ENCODE measurements around the gene ADAM19.

Gene ADAM19

DNA sequence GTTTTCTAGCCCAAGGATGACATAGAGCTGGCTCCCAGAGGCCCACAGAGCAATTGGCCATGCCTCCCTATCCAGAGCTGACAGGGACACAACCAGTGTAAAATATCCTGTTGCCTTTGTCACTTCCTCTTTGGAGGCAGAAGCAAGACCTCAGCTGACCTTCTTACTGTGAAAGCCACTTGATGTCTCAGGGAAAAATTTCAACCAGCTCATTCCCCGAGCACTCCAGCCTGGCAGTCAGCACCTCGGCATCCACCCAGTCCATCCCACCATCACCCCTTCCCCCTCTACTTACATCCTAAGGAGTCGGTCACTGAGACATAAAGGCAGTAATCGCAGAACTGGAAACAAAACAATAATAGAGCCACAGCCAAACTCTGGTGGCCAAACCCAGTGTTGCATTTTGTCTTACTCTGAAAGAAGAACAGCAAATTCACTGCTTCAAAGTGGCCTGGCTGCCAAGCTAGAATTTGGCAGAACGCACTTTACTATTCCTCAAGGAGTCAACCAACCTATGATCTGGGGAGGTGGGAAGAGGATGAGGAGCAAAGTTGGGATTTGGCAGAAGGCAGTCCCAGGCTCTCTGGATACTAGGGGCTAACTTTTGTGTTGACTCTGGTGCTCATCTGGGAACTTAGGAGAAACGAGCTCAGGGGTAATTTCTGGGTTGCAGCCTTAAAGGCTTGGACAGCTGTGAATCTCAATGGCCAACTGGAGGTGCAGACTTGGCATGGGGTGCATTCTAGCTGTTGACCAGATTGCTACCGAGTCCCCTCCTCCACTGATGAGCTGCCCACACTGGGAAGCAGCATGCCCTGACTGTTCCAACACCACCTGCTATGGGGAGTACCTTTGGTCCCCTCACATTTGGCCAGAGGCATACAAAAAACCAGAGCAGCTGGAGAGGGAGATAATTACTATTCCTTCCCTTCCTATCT is 101.9 kb downstream of the ADAM19 start:
- Histone ChIP-seq H3K4me1 (ENCODE audit: control insufficient read depth, insufficient read depth, low read length) (no peaks in the 10 kb centered on the region), H3K27ac (ENCODE audit: low read length) (no peak overlapping the region), H3K9me3 (ENCODE audit: control insufficient read depth, insufficient read depth, low read length) (no peaks in the 10 kb centered on the region), H3K27me3 (ENCODE audit: control insufficient read depth, insufficient read depth, low read length) (no peaks in the 10 kb centered on the region), H3K36me3 (ENCODE audit: control insufficient read depth, insufficient read depth, low read length) (no peaks in the 10 kb centered on the region), H3K4me3 (ENCODE audit: low read length) (no peak overlapping the region)
- no peak for DNase-seq (ENCODE audit: low read depth, low spot score)
- no CpG with 5 or more reads among the region's 7 CpGs for WGBS (ENCODE audit: insufficient coverage, insufficient read length)

DNA sequence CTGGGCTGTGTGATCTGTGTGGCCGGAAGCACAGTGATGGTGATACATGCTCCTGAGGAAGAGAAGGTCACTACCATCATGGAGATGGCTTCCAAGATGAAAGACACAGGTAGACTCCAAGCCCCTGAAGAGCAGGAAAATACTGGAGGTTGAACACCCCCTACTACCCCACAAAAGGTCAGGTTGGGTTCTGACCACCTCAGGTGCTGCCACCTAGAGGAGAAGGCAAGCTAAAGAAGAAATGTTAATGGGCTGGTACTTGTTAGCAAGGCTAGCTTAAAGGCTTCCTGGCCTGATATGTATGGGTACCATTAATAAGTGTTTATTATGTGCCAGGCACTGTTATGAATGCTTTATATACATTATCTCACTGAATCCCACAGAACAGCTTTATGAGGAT is 103.9 kb downstream of the ADAM19 start:
- no peak overlapping the region for H3K27ac ChIP-seq (ENCODE audit: low read length)
- H3K4me3 ChIP-seq (ENCODE audit: low read length) = no peak overlapping the region
- no peaks in the 10 kb centered on the region for H3K9me3 ChIP-seq (ENCODE audit: control insufficient read depth, insufficient read depth, low read length)
- no CpG with 5 or more reads among the region's 1 CpG for WGBS (ENCODE audit: insufficient coverage, insufficient read length)
- no peaks in the 10 kb centered on the region for H3K36me3 ChIP-seq (ENCODE audit: control insufficient read depth, insufficient read depth, low read length)
- no peaks in the 10 kb centered on the region for H3K4me1 ChIP-seq (ENCODE audit: control insufficient read depth, insufficient read depth, low read length)
- H3K27me3 ChIP-seq (ENCODE audit: control insufficient read depth, insufficient read depth, low read length) = no peaks in the 10 kb centered on the region
- no peak for DNase-seq (ENCODE audit: low read depth, low spot score)

DNA sequence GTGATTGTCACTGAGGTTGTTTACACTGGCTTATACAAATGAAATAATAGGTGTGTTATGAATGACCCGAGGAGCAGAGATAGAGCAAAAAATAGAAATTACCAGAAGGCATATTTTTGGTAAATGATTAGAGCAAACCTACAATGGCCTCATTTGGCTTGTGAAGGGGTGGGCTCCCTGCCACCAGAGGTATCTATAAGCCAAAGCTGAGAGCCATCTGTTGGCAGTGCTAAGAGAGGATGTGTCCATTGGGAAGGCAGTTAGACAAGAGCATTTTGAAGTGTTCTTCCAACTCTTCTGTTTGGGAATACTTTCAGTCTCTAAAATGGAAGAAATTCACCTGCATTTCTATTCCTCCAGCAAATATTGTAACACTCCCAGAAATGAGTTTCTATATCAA is 104.9 kb downstream of the ADAM19 start:
- Histone ChIP-seq H3K36me3 (ENCODE audit: control insufficient read depth, insufficient read depth, low read length) (no peaks in the 10 kb centered on the region), H3K27ac (ENCODE audit: low read length) (no peak overlapping the region), H3K9me3 (ENCODE audit: control insufficient read depth, insufficient read depth, low read length) (no peaks in the 10 kb centered on the region), H3K27me3 (ENCODE audit: control insufficient read depth, insufficient read depth, low read length) (no peaks in the 10 kb centered on the region), H3K4me3 (ENCODE audit: low read length) (no peak overlapping the region), H3K4me1 (ENCODE audit: control insufficient read depth, insufficient read depth, low read length) (no peaks in the 10 kb centered on the region)
- no peak for DNase-seq (ENCODE audit: low read depth, low spot score)
- no CpG with 5 or more reads among the region's 1 CpG for WGBS (ENCODE audit: insufficient coverage, insufficient read length)

DNA sequence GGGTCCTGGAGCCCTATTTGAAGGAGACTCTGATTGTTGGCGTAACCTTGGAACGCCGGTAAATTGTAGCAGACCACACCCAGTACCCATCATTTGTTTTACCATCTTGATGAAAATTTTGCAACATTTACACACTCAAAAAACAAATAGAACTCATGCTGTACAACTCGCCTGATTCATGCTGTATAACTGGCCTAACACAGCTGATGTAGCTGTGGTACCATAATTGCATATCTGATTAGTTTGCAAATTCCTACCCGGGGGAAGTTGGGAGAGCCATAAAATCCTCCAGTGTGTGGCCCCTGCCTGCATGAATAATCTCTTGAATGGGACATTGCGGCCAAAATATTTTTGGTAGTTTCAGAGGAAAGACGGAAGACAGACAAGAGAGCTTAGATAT is 105.9 kb downstream of the ADAM19 start:
- Histone ChIP-seq H3K4me1 (ENCODE audit: control insufficient read depth, insufficient read depth, low read length) (no peaks in the 10 kb centered on the region), H3K9me3 (ENCODE audit: control insufficient read depth, insufficient read depth, low read length) (no peaks in the 10 kb centered on the region), H3K4me3 (ENCODE audit: low read length) (no peak overlapping the region), H3K27me3 (ENCODE audit: control insufficient read depth, insufficient read depth, low read length) (no peaks in the 10 kb centered on the region), H3K36me3 (ENCODE audit: control insufficient read depth, insufficient read depth, low read length) (no peaks in the 10 kb centered on the region), H3K27ac (ENCODE audit: low read length) (no peak overlapping the region)
- WGBS (ENCODE audit: insufficient coverage, insufficient read length) = no CpG with 5 or more reads among the region's 7 CpGs
- DNase-seq (ENCODE audit: low read depth, low spot score) = no peak

DNA sequence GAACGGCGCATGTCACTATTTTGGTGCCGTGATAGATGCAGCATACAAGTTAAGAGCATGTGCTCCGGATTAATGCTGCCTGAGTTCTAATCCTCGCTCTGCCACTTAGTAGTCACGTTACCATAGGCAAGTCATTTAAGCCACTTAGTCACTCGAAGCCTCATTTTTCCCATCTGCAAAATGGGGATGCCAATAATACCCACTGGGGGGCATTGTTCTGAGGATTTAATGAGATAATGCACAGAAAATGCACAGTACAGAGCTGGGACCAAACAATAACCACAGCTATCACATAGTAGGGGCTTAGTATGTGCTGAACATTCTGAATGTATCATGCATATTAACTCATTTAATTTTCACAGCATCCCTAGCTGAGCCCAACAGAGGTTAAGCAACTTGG is 106.5 kb downstream of the ADAM19 start:
- H3K4me1 ChIP-seq (ENCODE audit: control insufficient read depth, insufficient read depth, low read length) = no peaks in the 10 kb centered on the region
- H3K27me3 ChIP-seq (ENCODE audit: control insufficient read depth, insufficient read depth, low read length) = no peaks in the 10 kb centered on the region
- no peak overlapping the region for H3K27ac ChIP-seq (ENCODE audit: low read length)
- H3K4me3 ChIP-seq (ENCODE audit: low read length) = no peak overlapping the region
- no CpG with 5 or more reads among the region's 7 CpGs for WGBS (ENCODE audit: insufficient coverage, insufficient read length)
- no peaks in the 10 kb centered on the region for H3K9me3 ChIP-seq (ENCODE audit: control insufficient read depth, insufficient read depth, low read length)
- no peak for DNase-seq (ENCODE audit: low read depth, low spot score)
- no peaks in the 10 kb centered on the region for H3K36me3 ChIP-seq (ENCODE audit: control insufficient read depth, insufficient read depth, low read length)

DNA sequence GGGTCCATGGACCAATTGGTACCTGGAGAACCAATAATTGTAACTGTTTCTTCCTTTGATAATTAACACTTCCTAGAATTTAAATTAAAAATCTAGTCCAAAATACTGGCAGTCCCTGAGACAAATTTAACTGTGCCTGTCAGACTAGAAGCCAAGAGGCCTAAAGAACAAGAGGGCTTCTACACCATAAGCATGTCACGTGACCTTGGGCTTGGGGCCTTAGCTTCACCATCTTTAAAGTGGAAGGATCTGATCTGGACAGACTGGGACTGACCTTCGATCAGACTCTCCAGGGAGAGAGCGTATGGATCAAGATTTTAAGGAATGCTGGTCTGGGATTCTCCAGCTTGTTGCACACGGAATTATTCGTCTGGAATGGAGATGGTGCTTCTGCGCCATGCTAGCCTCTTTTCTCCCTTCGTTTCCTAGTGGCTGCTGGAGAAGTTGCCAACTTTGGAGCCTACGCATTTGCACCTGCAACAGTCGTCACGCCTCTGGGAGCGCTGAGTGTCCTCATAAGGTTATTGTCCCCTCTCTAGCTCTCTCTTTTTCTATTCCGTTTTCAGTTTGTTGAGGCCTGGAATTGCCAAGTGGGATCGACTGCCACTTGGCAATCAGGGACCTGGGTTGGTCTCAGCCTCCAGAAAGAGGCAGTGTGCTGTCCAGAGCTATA is 107.1 kb downstream of the ADAM19 start:
- no peaks in the 10 kb centered on the region for H3K4me1 ChIP-seq (ENCODE audit: control insufficient read depth, insufficient read depth, low read length)
- WGBS (ENCODE audit: insufficient coverage, insufficient read length) = no CpG with 5 or more reads among the region's 13 CpGs

DNA sequence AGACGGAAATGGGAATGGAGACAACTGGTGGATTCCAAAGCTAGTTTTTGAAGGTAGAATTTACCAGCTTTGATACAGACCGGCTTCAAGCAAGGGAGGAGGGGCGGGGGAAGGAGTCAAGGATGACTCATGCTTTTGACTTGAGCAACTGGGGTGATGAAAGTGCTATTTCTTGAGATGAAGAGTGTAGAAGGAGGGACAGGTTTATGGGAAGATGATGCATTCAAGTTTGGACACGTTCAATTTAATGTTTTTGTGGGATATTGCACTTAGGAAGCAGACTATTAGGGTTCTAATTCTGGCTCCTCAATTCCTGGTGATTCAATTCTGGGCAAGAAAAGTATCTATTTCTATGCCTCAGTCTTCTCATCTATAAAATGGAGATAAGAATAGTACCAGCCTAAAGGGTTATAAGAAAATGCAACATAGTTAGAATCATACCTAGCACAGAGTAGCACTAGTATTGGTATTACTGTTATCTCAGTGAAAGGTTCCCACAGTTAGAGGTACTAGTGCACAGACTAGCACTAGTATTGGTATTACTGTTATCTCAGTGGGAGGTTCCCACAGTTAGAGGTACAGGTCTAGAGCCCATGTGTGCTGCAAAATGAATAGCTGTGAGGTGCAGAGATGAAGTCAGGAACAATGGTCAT is 110.9 kb downstream of the ADAM19 start:
- WGBS (ENCODE audit: insufficient coverage, insufficient read length) = no CpG with 5 or more reads among the region's 4 CpGs
- Histone ChIP-seq H3K27ac (ENCODE audit: low read length) (no peak overlapping the region), H3K36me3 (ENCODE audit: control insufficient read depth, insufficient read depth, low read length) (no peaks in the 10 kb centered on the region), H3K27me3 (ENCODE audit: control insufficient read depth, insufficient read depth, low read length) (peaks cover 11% of the 10 kb centered on the region; the same call in 1 of the 2 replicates), H3K9me3 (ENCODE audit: control insufficient read depth, insufficient read depth, low read length) (no peaks in the 10 kb centered on the region), H3K4me3 (ENCODE audit: low read length) (no peak overlapping the region), H3K4me1 (ENCODE audit: control insufficient read depth, insufficient read depth, low read length) (no peaks in the 10 kb centered on the region)
- DNase-seq (ENCODE audit: low read depth, low spot score) = no peak

More for the DNA sequence above, 107.1 kb downstream of the ADAM19 start:
- no peak overlapping the region for H3K27ac ChIP-seq (ENCODE audit: low read length)
- no peak for DNase-seq (ENCODE audit: low read depth, low spot score)
- H3K36me3 ChIP-seq (ENCODE audit: control insufficient read depth, insufficient read depth, low read length) = no peaks in the 10 kb centered on the region
- H3K27me3 ChIP-seq (ENCODE audit: control insufficient read depth, insufficient read depth, low read length) = no peaks in the 10 kb centered on the region
- H3K9me3 ChIP-seq (ENCODE audit: control insufficient read depth, insufficient read depth, low read length) = no peaks in the 10 kb centered on the region
- no peak overlapping the region for H3K4me3 ChIP-seq (ENCODE audit: low read length)

DNA sequence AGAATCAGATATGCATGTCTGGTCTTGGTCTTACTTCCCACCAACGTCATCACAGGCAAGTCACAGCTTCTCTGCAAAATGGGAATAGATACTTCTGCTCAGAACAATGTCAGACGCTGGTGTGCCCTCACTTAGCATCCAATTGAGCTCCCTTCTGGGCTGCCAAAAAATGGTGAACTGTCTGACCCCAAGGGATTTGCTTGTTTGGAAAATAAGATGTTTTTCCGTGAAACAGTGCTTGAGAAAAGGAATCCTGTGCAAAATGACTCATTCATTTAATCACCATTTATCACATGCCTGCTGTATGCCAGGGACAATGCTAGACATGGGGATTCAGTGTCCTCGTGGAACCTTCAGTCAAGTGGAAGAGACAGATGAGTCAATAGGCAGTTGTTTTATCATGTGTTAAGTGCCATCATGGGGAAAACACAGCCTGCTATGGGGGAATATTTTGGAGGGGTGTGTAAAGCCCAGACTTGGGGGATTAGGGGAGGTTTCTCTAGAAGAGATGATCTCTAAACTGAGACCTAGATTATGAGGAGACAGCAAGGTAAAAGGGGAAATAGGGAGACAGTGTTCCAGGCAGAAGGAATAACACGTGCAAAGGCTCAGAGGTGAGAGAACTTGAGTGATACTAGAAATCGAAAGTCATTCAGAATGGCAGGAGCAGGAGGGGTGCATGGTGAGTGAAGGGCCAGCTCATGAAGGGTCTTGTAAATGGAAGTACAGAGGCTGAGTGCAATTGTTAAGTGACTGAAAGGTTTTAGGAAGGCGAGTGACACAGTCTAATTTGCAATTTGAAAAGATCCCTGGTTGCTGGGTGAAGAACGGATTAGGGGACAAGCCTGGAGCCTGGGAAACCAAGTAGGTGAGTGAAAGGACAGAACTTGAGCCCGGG is 111.7 kb downstream of the ADAM19 start:
- Histone ChIP-seq H3K36me3 (ENCODE audit: control insufficient read depth, insufficient read depth, low read length) (no peaks in the 10 kb centered on the region), H3K27ac (ENCODE audit: low read length) (no peak overlapping the region), H3K9me3 (ENCODE audit: control insufficient read depth, insufficient read depth, low read length) (no peaks in the 10 kb centered on the region), H3K4me3 (ENCODE audit: low read length) (no peak overlapping the region), H3K4me1 (ENCODE audit: control insufficient read depth, insufficient read depth, low read length) (no peaks in the 10 kb centered on the region), H3K27me3 (ENCODE audit: control insufficient read depth, insufficient read depth, low read length) (peaks cover 11% of the 10 kb centered on the region; the same call in 1 of the 2 replicates)
- DNase-seq (ENCODE audit: low read depth, low spot score) = no peak
- whole genome bisulfite sequencing (ENCODE audit: insufficient coverage, insufficient read length) = no CpG with 5 or more reads among the region's 9 CpGs

DNA sequence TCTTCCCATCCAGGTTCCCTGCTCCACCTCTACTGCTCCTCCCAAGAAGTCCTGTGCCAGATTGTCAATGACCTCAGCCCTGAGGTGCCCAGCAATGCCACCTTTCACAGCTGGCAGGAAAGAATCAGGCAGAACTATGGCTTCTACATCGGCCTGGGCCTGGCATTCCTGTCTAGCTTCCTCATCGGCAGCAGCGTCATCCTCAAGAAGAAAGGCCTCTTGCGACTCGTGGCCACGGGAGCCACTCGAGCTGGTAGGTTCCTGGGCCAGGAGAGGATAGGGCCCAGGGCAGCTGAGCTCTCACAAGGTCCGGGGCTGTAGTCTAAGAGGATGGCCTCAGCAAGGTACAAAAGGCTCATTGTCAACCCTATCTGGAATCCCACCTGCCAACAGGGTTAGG is 112.5 kb downstream of the ADAM19 start:
- Histone ChIP-seq H3K36me3 (ENCODE audit: control insufficient read depth, insufficient read depth, low read length) (no peaks in the 10 kb centered on the region), H3K9me3 (ENCODE audit: control insufficient read depth, insufficient read depth, low read length) (no peaks in the 10 kb centered on the region), H3K4me1 (ENCODE audit: control insufficient read depth, insufficient read depth, low read length) (peaks cover 2% of the 10 kb centered on the region; the same call in 1 of the 2 replicates), H3K4me3 (ENCODE audit: low read length) (no peak overlapping the region), H3K27me3 (ENCODE audit: control insufficient read depth, insufficient read depth, low read length) (peaks cover 11% of the 10 kb centered on the region; the same call in 1 of the 2 replicates), H3K27ac (ENCODE audit: low read length) (no peak overlapping the region)
- WGBS (ENCODE audit: insufficient coverage, insufficient read length) = no CpG with 5 or more reads among the region's 8 CpGs
- no peak for DNase-seq (ENCODE audit: low read depth, low spot score)

Data from iPS DF 6.9 (cell line).